HFF-Myc (cell line): ENCODE measurements around the gene FCF1.

ENCODE experiments used
- DNase-seq: peaks from one replicate; pipeline ENCODE4 v3.0.0-alpha.2; 2011; ENCODE audit warnings: low read depth; ENCODE audit errors: extremely low read depth
- H3K4me3 ChIP-seq: replicated peaks from 2 replicates; pipeline ENCODE4 v1.5.1; 2011; ENCODE audit warnings: low read depth, mild to moderate bottlenecking, control low read depth, low read length
- CTCF ChIP-seq: IDR thresholded peaks from 2 replicates; pipeline ENCODE4 v1.5.1; 2012; ENCODE audit warnings: mild to moderate bottlenecking, low read depth, low read length, control low read depth; ENCODE audit errors: missing control alignments

FCF1 gene

DNA sequence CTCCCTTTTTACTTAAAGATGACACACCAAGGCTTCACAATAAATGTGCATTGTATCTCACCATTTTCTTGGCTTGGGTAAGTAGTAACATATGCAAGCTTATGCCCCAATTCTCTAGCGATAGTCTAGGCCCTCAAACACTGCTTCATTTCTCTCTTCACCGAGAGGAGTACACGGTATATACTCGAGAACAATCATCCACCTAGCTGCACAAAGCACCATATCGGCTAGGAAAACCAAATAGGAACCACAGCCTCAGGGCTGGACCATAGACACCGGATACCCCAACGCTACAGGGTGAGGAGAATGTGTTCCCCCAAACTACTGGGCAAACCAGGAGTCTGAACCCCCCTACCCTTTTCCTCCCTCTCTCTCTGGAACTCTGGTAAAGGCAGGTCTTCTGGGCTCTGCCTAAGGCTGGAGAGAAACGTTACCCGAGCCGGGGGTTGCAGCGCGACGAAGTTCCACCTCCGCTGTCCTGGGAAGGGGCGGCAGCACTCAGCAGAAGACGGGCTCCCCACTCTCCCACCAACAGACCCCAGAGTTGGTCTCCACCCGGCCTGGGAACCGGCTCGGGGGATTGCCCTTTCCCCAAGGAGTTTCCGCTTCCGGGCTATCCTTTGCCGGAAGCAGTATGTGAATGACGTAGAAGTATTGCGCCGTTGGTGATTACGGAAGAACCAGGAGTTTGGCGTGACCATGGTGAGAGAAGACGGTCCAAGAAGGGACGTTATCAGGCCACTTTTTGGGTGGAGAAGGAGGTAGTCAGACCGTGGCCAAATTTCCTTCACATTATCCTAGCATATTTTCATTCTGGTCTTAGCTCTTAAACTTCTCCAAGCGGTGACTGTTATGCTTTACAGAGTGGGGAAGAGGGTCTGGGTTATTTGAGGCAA, at the start of gene FCF1, which contains the start of gene AREL1:
FCF1 (plus strand) TSS at position 646 of the 896 bp plus-strand sequence; CDS start at position 700, 54 bp downstream.
AREL1 (minus strand) TSS at position 582 of the 896 bp plus-strand sequence. CDS start 27,465 bp downstream, outside the sequence.
- H3K4me3 ChIP-seq: peak within 1 kb of the TSS; percentile 96
- TF ChIP-seq CTCF: no peak
- peak; percentile 73 for DNase-seq

- no peak for DNase-seq
Measured at GRCh38 chr14:74663884-74664283, 49.1 kb upstream of the FCF1 start.

GRCh38 chr14:74664717-74665116, 48.2 kb upstream of the FCF1 start:
- no peak for DNase-seq
- TF ChIP-seq CTCF: no peak
- H3K4me3 ChIP-seq: no peak overlapping the region

More at GRCh38 chr14:74663884-74664283, 49.1 kb upstream of the FCF1 start:
- no peak for TF ChIP-seq CTCF
- H3K4me3 ChIP-seq: no peak overlapping the region

GRCh38 chr14:74667758-74668157, 45.2 kb upstream of the FCF1 start:
- TF ChIP-seq CTCF: no peak
- no peak for DNase-seq

GRCh38 chr14:74669256-74669655, 43.7 kb upstream of the FCF1 start:
- H3K4me3 ChIP-seq: no peak overlapping the region
- no peak for TF ChIP-seq CTCF
- DNase-seq: no peak

More at GRCh38 chr14:74667758-74668157, 45.2 kb upstream of the FCF1 start:
- H3K4me3 ChIP-seq: no peak overlapping the region

GRCh38 chr14:74669846-74670245, 43.1 kb upstream of the FCF1 start:
- no peak overlapping the region for H3K4me3 ChIP-seq
- no peak for DNase-seq
- no peak for TF ChIP-seq CTCF
